Measurements from ENCODE around the gene CRB2. TPM values are rescaled to one million over a fixed set of nuclear protein-coding genes. Genes with fewer than 3 reads are reported as not detected.

The CRB2 gene
- total and polyA plus RNA-seq, 2 of the 13 experiments (the other 11 are each of a cell fraction or from before 2014, with no cell fraction given), result 0.01 to 0.29 TPM

DNA sequence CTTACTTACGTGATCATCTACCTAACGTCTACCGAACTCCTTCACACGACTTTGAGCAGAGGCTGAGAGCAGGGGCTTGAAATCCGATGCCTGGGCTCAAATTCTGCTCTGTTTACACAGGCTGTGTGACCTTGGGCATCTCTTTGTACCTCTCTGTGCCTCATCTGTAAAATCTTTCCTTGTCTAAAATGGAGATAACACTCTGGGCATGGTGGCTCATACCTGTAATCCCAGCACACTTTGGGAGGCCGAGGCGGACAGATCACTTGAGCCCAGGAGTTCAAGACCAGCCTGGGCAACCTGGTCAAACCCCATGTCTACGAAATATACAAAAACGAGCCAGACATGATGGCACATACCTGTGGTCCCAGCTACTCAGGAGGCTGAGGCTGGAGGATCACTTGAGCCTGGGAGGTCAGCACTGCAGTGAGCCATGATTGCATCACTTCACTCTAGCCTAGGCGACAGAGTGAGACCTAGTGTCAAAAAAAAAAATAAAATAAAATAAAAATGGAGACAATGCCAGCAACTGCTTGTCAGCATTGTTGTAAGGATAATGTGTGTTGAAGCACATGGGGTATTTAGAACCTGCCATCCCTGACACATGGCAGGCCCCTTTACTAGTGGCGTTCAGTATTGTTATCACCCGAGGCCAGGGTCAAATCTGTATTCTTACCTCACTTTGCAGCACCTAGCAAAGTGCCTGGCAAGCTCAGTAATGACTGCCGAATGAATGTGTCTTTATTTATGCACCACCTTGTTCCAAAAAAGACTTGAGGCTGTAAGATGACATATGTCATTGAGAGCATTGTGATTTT lies 32.6 kb upstream of the CRB2 start (continued):
- TF ChIP-seq, protein P1, sequence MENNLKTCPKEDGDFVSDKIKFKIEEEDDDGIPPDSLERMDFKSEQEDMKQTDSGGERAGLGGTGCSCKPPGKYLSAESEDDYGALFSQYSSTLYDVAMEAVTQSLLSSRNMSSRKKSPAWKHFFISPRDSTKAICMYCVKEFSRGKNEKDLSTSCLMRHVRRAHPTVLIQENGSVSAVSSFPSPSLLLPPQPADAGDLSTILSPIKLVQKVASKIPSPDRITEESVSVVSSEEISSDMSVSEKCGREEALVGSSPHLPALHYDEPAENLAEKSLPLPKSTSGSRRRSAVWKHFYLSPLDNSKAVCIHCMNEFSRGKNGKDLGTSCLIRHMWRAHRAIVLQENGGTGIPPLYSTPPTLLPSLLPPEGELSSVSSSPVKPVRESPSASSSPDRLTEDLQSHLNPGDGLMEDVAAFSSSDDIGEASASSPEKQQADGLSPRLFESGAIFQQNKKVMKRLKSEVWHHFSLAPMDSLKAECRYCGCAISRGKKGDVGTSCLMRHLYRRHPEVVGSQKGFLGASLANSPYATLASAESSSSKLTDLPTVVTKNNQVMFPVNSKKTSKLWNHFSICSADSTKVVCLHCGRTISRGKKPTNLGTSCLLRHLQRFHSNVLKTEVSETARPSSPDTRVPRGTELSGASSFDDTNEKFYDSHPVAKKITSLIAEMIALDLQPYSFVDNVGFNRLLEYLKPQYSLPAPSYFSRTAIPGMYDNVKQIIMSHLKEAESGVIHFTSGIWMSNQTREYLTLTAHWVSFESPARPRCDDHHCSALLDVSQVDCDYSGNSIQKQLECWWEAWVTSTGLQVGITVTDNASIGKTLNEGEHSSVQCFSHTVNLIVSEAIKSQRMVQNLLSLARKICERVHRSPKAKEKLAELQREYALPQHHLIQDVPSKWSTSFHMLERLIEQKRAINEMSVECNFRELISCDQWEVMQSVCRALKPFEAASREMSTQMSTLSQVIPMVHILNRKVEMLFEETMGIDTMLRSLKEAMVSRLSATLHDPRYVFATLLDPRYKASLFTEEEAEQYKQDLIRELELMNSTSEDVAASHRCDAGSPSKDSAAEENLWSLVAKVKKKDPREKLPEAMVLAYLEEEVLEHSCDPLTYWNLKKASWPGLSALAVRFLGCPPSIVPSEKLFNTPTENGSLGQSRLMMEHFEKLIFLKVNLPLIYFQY (CRISPR knock-in tag; IDR thresholded peaks at IDR 0.05; ENCODE audit: borderline replicate concordance), result no peak
- TF ChIP-seq ZNF7 (CRISPR knock-in tag; IDR thresholded peaks at IDR 0.05), result no peak
- TF ChIP-seq SNRNP70 (IDR thresholded peaks at IDR 0.05; ENCODE audit: low read depth, low read length), result no peak
- TF ChIP-seq ZFP1 (CRISPR knock-in tag; IDR thresholded peaks at IDR 0.05), result no peak
- no peak for TF ChIP-seq ZNF629 (CRISPR knock-in tag; conservative IDR thresholded peaks at IDR 0.05)
- TF ChIP-seq, protein P2, sequence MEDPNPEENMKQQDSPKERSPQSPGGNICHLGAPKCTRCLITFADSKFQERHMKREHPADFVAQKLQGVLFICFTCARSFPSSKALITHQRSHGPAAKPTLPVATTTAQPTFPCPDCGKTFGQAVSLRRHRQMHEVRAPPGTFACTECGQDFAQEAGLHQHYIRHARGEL (CRISPR knock-in tag; IDR thresholded peaks at IDR 0.05), result no peak
- TF ChIP-seq, protein P3, sequence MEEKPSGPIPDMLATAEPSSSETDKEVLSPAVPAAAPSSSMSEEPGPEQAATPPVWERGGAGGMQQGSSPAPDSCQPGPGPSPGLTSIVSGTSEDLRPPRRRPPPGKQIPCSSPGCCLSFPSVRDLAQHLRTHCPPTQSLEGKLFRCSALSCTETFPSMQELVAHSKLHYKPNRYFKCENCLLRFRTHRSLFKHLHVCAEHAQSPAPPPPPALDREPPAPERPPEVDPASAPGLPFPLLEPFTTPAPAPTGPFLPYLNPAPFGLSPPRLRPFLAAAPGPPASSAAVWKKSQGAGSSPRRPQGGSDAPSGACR (CRISPR knock-in tag; IDR thresholded peaks at IDR 0.05), result no peak
- TF ChIP-seq ADNP (CRISPR knock-in tag; IDR thresholded peaks at IDR 0.05), result peak; percentile 54; the same call in 1 of the 2 replicates
- no peak for TF ChIP-seq CBFB (CRISPR knock-in tag; IDR thresholded peaks at IDR 0.05)
- TF ChIP-seq, protein P4, sequence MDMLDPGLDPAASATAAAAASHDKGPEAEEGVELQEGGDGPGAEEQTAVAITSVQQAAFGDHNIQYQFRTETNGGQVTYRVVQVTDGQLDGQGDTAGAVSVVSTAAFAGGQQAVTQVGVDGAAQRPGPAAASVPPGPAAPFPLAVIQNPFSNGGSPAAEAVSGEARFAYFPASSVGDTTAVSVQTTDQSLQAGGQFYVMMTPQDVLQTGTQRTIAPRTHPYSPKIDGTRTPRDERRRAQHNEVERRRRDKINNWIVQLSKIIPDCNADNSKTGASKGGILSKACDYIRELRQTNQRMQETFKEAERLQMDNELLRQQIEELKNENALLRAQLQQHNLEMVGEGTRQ (IDR thresholded peaks at IDR 0.05; ENCODE audit: low read depth, low read length), result no peak
- TF ChIP-seq, protein P4 (CRISPR knock-in tag; IDR thresholded peaks at IDR 0.05; ENCODE audit: borderline replicate concordance), result no peak
- peak; percentile 67; the same call in 1 of the 2 replicates for TF ChIP-seq SIX1 (CRISPR knock-in tag; IDR thresholded peaks at IDR 0.05; ENCODE audit: borderline replicate concordance)
- no peak for TF ChIP-seq ZSCAN22 (CRISPR knock-in tag; IDR thresholded peaks at IDR 0.05)
- TF ChIP-seq, protein P5, sequence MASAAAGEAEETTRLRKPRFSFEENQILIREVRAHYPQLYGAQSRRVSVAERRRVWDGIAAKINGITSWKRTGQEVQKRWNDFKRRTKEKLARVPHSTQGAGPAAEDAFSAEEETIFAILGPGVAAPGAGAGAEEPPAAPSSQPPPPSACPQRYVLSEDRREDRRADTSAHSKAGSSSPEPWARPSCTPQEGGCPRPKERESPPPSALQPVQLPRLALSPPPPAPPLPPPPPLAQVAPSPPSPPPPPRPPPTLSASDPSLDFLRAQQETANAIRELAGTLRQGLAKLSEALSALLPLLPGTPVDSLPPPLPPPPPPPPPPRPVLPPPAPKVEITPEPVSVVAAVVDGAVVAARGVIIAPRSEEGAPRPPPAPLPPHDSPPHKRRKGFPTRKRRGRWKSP (CRISPR knock-in tag; IDR thresholded peaks at IDR 0.05), result no peak
- peak; percentile 68; the same call in 1 of the 2 replicates for TF ChIP-seq RCOR2 (CRISPR knock-in tag; IDR thresholded peaks at IDR 0.05)
- no peak for TF ChIP-seq MEIS2 (CRISPR knock-in tag; IDR thresholded peaks at IDR 0.05)
- TF ChIP-seq ZNF205 (CRISPR knock-in tag; IDR thresholded peaks at IDR 0.05), result no peak
- TF ChIP-seq ISL2 (CRISPR knock-in tag; IDR thresholded peaks at IDR 0.05), result no peak
- TF ChIP-seq HOXA5 (CRISPR knock-in tag; IDR thresholded peaks at IDR 0.05), result no peak
- TF ChIP-seq THYN1 (CRISPR knock-in tag; IDR thresholded peaks at IDR 0.05; ENCODE audit: borderline replicate concordance, low read depth), result no peak
- TF ChIP-seq, protein P6, sequence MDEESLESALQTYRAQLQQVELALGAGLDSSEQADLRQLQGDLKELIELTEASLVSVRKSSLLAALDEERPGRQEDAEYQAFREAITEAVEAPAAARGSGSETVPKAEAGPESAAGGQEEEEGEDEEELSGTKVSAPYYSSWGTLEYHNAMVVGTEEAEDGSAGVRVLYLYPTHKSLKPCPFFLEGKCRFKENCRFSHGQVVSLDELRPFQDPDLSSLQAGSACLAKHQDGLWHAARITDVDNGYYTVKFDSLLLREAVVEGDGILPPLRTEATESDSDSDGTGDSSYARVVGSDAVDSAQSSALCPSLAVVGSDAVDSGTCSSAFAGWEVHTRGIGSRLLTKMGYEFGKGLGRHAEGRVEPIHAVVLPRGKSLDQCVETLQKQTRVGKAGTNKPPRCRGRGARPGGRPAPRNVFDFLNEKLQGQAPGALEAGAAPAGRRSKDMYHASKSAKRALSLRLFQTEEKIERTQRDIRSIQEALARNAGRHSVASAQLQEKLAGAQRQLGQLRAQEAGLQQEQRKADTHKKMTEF (CRISPR knock-in tag; IDR thresholded peaks at IDR 0.05), result no peak
